ENCODE data around the gene KIF25.

The KIF25 gene

GRCh38 chr6:168025831-168026710 is 28.6 kb downstream of the KIF25 start:
- no peak for DNase-seq (ENCODE audit: insufficient read length, low spot score)
- no peak for FAIRE-seq
- TF ChIP-seq CTCF (IDR thresholded peaks at IDR 0.05; ENCODE audit: insufficient read depth, missing control alignments) = no peak

GRCh38 chr6:168026925-168027324 is 29.5 kb downstream of the KIF25 start:
- FAIRE-seq = no peak
- no peak for TF ChIP-seq CTCF (IDR thresholded peaks at IDR 0.05; ENCODE audit: insufficient read depth, missing control alignments)

GRCh38 chr6:168027521-168027920 is 30.1 kb downstream of the KIF25 start:
- no peak for DNase-seq (ENCODE audit: insufficient read length, low spot score)
- FAIRE-seq = no peak
- no peak for TF ChIP-seq CTCF (IDR thresholded peaks at IDR 0.05; ENCODE audit: insufficient read depth, missing control alignments)

More at GRCh38 chr6:168026925-168027324, 29.5 kb downstream of the KIF25 start:
- no peak for DNase-seq (ENCODE audit: insufficient read length, low spot score)

GRCh38 chr6:168028181-168028580 is 30.7 kb downstream of the KIF25 start:
- no peak for TF ChIP-seq CTCF (IDR thresholded peaks at IDR 0.05; ENCODE audit: insufficient read depth, missing control alignments)
- no peak for FAIRE-seq
- no peak for DNase-seq (ENCODE audit: insufficient read length, low spot score)

- FAIRE-seq (no peak), DNase-seq (ENCODE audit: insufficient read length, low spot score) (no peak)
- TF ChIP-seq CTCF (IDR thresholded peaks at IDR 0.05; ENCODE audit: insufficient read depth, missing control alignments) = no peak
Measured at GRCh38 chr6:168029459-168030217, 32.2 kb downstream of the KIF25 start.

GRCh38 chr6:168030218-168030746 is 32.8 kb downstream of the KIF25 start:
- TF ChIP-seq CTCF (IDR thresholded peaks at IDR 0.05; ENCODE audit: insufficient read depth, missing control alignments) = no peak
- FAIRE-seq (no peak), DNase-seq (ENCODE audit: insufficient read length, low spot score) (no peak)
